Measurements from ENCODE around the gene SLC35G1.

The SLC35G1 gene

GRCh38 chr10:93875032-93875358 is 18.8 kb upstream of the SLC35G1 start:
- no peak for DNase-seq (ENCODE audit: low read depth in 1 of 2, low spot score in 1 of 2)

GRCh38 chr10:93876381-93876780 is 17.4 kb upstream of the SLC35G1 start:
- no peak for DNase-seq (ENCODE audit: low read depth in 1 of 2, low spot score in 1 of 2)

- no peak for DNase-seq (ENCODE audit: low read depth in 1 of 2, low spot score in 1 of 2)
These were observed 14.5 kb upstream of the SLC35G1 start for GRCh38 chr10:93879273-93879672.

GRCh38 chr10:93894516-93895378 is 969 bp downstream of the SLC35G1 start:
- DNase-seq (ENCODE audit: low read depth in 1 of 2, low spot score in 1 of 2), result no peak

- DNase-seq (ENCODE audit: low read depth in 1 of 2, low spot score in 1 of 2), result no peak
These were observed 3.4 kb downstream of the SLC35G1 start for GRCh38 chr10:93897070-93897780.

GRCh38 chr10:93899109-93899508 is 5.3 kb downstream of the SLC35G1 start:
- no peak for DNase-seq (ENCODE audit: low read depth in 1 of 2, low spot score in 1 of 2)

- DNase-seq (ENCODE audit: low read depth in 1 of 2, low spot score in 1 of 2), result no peak
These were observed 9.3 kb downstream of the SLC35G1 start for GRCh38 chr10:93903051-93903450.

- DNase-seq (ENCODE audit: low read depth in 1 of 2, low spot score in 1 of 2), result no peak
These were observed 11.1 kb downstream of the SLC35G1 start for GRCh38 chr10:93904901-93905300.

- DNase-seq (ENCODE audit: low read depth in 1 of 2, low spot score in 1 of 2), result no peak
These were observed 13.3 kb downstream of the SLC35G1 start for GRCh38 chr10:93907059-93907458.

GRCh38 chr10:93911866-93912265 is 18.1 kb downstream of the SLC35G1 start:
- DNase-seq (ENCODE audit: low read depth in 1 of 2, low spot score in 1 of 2), result no peak

GRCh38 chr10:93912444-93912843 is 18.7 kb downstream of the SLC35G1 start:
- DNase-seq (ENCODE audit: low read depth in 1 of 2, low spot score in 1 of 2), result no peak

- DNase-seq (ENCODE audit: low read depth in 1 of 2, low spot score in 1 of 2), result no peak
These were observed 19.9 kb downstream of the SLC35G1 start for GRCh38 chr10:93913706-93914105.

- DNase-seq (ENCODE audit: low read depth in 1 of 2, low spot score in 1 of 2), result no peak
These were observed 21.8 kb downstream of the SLC35G1 start for GRCh38 chr10:93915598-93915997.

GRCh38 chr10:93916257-93917063 is 22.7 kb downstream of the SLC35G1 start:
- no peak for DNase-seq (ENCODE audit: low read depth in 1 of 2, low spot score in 1 of 2)

- no peak for DNase-seq (ENCODE audit: low read depth in 1 of 2, low spot score in 1 of 2)
These were observed 23.2 kb downstream of the SLC35G1 start for GRCh38 chr10:93917064-93917391.

GRCh38 chr10:93917821-93918220 is 24.0 kb downstream of the SLC35G1 start:
- DNase-seq (ENCODE audit: low read depth in 1 of 2, low spot score in 1 of 2), result no peak

- no peak for DNase-seq (ENCODE audit: low read depth in 1 of 2, low spot score in 1 of 2)
These were observed 27.6 kb downstream of the SLC35G1 start for GRCh38 chr10:93921338-93921737.

- no peak for DNase-seq (ENCODE audit: low read depth in 1 of 2, low spot score in 1 of 2)
These were observed 32.8 kb downstream of the SLC35G1 start for GRCh38 chr10:93926613-93927012.

- no peak for DNase-seq (ENCODE audit: low read depth in 1 of 2, low spot score in 1 of 2)
These were observed 44.4 kb downstream of the SLC35G1 start for GRCh38 chr10:93938140-93938539.

GRCh38 chr10:93940881-93941280 is 47.1 kb downstream of the SLC35G1 start:
- no peak for DNase-seq (ENCODE audit: low read depth in 1 of 2, low spot score in 1 of 2)

GRCh38 chr10:93941606-93942005 is 47.8 kb downstream of the SLC35G1 start:
- no peak for DNase-seq (ENCODE audit: low read depth in 1 of 2, low spot score in 1 of 2)

GRCh38 chr10:93945819-93946218 is 52.0 kb downstream of the SLC35G1 start:
- DNase-seq (ENCODE audit: low read depth in 1 of 2, low spot score in 1 of 2), result no peak
